ENCODE results near the gene TTC16.

TTC16 gene, protein sequence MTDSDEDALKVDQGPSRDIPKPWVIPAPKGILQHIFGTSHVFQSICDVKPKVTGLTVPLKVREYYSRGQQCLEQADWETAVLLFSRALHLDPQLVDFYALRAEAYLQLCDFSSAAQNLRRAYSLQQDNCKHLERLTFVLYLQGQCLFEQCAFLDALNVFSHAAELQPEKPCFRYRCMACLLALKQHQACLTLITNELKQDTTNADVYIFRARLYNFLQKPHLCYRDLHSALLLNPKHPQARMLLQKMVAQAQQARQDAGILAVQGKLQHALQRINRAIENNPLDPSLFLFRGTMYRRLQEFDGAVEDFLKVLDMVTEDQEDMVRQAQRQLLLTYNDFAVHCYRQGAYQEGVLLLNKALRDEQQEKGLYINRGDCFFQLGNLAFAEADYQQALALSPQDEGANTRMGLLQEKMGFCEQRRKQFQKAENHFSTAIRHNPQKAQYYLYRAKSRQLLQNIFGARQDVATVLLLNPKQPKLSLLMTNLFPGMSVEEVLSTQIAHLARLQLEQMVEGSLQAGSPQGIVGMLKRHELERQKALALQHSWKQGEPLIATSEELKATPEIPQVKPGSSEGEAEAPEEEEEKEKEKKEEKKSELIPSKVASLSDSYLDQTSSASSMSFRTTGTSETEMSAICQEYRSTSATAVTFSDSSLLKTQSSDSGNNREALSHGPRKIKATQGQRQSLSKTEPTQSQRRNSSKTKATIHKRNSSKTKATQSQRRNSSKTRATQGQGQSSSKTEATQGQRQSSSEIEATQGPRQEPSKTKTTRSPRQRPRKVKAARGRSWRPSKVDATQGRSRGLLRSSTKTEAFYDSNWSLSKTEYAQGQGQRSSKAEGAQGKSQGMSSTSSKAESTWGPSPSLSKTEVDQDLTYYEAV

GRCh38 chr9:127715470-127716337, at the start of gene TTC16, which contains the start of gene PTRH1:
Gene TTC16 (plus strand): TSS chr9:127716079. CDS start chr9:127716146, 67 bp downstream.
Gene PTRH1 (minus strand): TSS chr9:127715663. CDS start chr9:127715639, 24 bp downstream.
- DNase-seq (ENCODE audit: low spot score) = peak; percentile 97

DNA sequence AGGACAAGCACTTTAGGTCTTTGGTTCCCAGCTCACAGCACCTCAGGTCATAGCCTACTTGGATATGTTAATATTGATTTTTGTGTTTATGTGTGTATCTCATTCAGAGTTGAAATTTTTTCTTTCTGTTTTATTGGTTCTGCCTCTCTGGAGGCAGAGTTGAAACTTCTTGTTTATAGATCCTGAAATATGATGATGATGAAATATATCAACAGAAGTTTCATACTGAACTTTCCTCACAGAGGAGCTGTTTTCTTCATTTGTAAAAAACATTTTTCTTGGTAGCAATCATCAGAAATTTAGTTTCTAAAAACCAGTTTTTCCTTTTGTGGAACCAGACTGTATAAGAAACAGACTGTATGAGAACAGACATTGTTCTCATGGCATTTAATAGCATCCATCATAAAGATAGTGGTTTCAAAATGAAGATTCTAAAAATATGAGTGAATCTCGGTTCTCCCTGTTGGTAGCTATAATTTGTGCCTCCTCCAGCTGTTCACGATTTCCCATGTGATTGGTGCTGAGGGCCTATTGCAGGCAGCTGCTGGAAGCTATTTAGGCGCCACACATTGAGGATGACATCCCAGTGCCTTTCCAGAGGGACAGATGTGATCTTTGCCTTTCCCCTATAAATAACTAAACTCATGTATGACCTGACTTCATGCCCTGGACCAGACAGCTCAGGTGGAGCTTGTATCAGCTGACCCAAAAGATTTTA, 48.6 kb upstream of the TTC16 start:
- DNase-seq (ENCODE audit: low spot score) = no peak

GRCh38 chr9:127667906-127668305, 48.0 kb upstream of the TTC16 start:
- DNase-seq (ENCODE audit: low spot score) = no peak

- no peak for DNase-seq (ENCODE audit: low spot score)
Observed at GRCh38 chr9:127673234-127673633, 42.6 kb upstream of the TTC16 start.

DNA sequence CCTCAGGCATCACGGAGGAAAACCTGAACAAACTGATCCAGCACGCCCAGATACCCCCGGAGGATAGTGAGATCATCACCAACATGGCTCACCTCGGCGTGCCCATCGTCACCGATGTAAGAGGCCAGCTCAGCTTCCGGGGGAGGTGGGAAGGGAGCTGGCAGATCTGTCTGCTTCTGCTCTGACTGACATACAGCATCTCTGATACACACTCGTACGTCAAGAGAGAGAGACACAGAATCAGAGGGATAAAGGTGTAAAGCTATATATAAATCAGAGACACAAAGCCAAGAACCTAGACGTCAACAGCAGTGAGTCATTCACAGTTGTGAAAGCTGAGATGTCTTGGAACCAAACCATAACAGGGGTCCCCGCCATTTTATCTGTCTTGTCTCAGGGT, 39.2 kb upstream of the TTC16 start:
- no peak for DNase-seq (ENCODE audit: low spot score)

GRCh38 chr9:127679506-127679905, 36.4 kb upstream of the TTC16 start:
- DNase-seq (ENCODE audit: low spot score) = no peak

DNA sequence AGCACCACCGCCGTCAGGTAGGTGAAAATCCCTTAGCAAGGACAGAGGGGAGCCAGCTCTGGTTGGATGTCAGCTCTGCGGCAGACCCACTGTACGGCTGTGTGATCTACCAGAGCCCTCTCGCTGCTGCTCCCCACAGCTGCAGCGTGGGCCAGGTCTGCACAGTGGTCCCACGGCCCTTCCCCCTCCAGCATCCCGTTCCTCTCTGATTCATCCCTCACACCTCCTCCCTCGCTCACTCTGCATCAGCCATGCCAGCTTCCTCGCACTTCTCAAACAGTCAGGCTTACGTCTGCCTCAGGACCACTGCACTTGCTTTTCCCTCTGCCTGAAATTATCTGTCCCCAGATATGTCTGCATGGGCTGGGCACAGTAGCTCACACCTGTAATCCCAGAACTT, 35.7 kb upstream of the TTC16 start:
- no peak for DNase-seq (ENCODE audit: low spot score)

DNA sequence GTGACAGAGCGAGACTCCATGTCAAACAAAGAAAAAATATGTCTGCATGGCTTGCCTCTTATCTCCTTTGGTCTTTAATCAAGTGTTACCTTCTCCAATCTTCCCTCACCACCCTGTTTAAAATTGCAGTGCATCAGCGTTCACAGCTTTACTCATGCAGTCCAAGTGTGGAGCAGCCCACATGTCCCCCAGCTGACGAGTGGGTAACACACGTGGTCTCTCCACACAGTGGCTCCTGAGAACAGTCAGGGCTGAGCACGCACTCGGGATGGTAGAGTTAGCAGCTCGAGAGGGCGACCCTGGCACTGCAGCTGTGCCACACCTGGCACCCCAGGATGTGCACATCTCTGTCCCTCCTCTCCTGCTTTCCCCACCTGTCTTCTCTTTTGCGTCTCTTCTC, 35.0 kb upstream of the TTC16 start:
- DNase-seq (ENCODE audit: low spot score) = no peak

DNA sequence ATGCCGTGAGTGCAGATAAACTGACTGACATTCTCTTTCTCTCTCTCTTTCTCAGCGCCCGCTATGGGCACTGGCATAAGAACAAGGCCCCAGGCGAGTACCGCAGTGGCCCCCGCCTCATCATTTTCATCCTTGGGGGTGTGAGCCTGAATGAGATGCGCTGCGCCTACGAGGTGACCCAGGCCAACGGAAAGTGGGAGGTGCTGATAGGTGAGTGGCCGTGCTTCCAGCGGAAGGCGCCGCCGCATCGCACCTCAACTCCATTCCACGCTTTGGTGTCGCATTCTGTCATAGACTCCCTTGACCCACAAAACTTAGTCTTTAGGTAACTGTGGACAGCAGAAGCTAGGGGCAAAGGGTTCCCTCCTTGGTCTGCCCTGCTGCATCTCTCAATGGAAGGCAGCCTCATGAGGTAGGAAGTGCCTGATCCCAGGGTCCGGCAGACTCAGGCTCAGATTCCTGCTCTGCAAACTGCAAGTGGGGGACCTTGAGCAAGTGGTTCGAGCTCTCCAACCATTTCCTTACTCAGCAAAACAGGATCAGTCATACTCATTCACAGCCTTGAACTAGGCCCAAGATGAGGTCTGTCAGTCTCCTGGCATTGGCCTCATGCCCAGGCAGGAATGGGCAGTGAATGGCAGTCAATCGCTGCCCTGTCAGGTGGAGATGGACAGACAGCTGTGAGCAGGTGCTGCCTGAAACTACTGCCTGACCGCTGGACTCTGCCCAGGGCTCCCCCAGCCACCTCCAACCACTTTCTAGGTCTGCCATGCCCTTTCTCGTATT, 33.3 kb upstream of the TTC16 start:
- no peak for DNase-seq (ENCODE audit: low spot score)

GRCh38 chr9:127683723-127684122, 32.2 kb upstream of the TTC16 start:
- DNase-seq (ENCODE audit: low spot score) = no peak

DNA sequence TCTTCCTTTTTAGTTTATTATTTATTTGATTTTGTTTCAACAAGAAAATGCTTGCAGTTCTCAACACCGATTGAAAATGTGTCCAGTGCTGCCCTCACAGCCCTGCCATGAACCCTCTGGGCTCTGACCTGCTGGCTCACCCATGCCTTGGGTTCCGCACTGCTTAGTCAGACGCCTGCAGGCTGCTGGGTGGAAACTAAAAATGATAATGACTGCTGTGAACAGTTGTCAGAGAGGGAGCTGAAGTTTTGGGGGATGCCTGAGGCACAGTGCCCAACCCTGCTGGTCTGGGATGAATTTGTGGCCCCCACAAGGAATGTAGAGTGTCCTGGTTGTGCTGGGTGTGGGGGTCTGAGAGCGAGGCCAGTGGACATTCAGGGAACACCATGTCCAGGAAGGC, 31.3 kb upstream of the TTC16 start:
- DNase-seq (ENCODE audit: low spot score) = no peak

GRCh38 chr9:127686461-127687393, 29.2 kb upstream of the TTC16 start:
- no peak for DNase-seq (ENCODE audit: low spot score)

DNA sequence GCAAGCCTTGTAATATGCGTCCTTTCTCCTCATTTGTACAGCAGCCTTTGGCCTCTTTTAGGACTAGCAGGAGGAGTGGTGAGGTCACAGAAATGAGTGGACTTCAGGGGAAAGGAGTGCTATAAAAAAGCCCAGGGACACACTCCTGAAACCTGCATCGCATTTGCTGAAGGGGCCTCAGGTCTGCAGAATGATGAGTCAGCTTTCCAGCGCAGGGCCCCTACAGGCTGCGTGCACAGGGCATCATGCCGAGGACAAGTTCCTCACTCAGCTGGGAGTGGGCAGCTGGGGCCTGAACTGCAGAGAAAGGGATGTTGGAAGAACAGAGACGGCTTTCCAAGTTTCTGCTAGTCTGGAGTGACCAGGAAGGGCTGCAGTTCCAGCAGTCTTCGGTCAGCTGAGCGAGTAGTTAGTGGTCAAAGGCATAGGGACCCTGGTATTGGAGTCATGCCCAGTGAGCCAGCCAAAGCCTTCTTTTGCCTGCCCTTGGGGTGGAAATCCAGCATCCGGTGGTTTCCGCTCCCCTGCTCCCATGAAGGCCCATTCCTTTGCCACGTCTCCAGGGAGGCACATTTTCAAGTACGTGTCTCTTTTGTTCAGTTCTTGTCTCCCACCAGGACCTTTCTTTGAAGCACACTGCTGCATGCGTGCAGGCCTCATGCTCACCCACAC, 26.4 kb upstream of the TTC16 start:
- no peak for DNase-seq (ENCODE audit: low spot score)

- no peak for DNase-seq (ENCODE audit: low spot score)
Observed at GRCh38 chr9:127690735-127691134, 25.1 kb upstream of the TTC16 start.

DNA sequence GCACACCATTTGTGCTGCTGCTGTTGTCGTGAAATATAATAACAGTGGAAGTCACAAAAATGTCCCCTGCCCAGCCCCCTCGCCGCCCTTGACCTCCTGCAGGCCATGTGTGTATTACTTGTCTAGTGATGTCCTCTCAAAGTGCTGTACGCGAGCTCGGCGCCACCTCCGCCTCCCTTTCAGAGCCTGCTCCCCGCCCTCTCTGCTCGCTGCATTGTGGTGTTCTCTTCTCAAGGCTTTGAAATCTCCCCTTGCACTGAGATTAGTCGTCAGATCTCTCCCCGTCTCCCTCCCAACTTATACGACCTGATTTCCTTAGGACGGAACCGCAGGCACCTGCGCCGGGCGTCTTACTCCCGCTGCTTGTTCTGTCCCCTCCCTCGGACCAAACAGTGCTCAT, 23.8 kb upstream of the TTC16 start:
- DNase-seq (ENCODE audit: low spot score) = no peak

GRCh38 chr9:127693143-127693542, 22.7 kb upstream of the TTC16 start:
- no peak for DNase-seq (ENCODE audit: low spot score)

DNA sequence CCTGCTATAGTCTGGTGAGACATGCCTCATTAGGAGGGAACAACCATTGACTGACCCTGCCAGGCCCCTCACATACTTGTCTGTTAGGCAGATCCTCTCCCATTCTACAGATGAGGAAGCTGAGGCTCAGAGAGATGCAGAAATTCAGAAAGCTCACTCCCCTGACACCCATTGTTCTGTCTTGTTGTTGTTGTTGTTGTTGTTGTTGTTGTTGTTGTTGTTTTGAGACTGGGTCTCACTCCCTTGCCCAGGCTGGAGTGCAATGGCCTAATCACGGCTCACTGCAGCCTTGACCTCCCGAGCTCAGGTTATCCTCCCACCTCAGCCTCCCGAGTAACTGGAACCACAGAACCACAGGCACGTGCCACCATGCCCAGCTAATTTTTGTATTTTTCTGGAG, 22.2 kb upstream of the TTC16 start:
- DNase-seq (ENCODE audit: low spot score) = no peak

DNA sequence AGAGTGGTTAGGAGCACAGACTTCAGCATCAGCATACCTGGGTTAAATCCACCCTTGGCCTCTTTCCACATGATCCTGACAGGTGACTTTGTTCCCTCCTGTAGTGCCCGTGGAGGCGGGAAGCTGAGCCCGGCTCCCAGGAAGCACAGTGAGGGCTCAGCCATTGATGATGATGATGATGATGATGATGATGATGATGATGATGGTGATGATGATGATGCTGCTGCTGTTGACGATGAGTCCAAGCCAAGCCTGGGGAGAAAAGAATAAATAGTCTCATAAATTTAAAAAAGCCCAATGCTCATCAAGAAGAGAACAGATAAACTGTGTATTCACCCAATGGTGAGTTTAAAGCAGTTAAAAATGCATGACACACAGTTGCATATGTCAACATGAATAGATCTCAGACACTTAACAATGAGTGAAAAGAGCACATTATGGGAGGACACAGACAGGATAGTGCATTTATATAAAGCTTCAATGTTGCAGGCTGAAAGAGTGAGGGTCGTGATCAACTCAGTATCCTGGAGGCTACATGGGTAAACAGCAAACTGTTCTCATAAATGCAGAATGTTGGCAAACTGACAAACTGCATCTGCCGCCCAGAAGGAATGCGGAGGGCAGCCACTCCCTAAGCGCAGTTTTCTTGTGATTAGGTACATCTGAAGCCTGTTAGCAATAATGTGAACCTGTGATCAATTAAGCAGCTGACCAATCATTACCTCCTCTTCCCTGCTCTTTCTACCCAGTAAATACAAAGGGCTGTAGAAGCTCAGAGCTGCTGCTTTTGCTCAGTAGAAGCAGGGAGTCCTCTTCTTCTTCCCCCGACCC, 20.8 kb upstream of the TTC16 start:
- no peak for DNase-seq (ENCODE audit: low spot score)
